Right hindlimb (tissue), 1 donor: Measurements from ENCODE around the gene KLF7.
"Not testable (repeated sequence)": the region's sequence is repeated elsewhere in the genome, so short reads cannot be mapped to it uniquely, and the experiment has no call there.

Source experiments
- DNase-seq: peaks from one replicate; pipeline ENCODE4 v3.0.0-alpha.2; 2018

KLF7 gene

DNA sequence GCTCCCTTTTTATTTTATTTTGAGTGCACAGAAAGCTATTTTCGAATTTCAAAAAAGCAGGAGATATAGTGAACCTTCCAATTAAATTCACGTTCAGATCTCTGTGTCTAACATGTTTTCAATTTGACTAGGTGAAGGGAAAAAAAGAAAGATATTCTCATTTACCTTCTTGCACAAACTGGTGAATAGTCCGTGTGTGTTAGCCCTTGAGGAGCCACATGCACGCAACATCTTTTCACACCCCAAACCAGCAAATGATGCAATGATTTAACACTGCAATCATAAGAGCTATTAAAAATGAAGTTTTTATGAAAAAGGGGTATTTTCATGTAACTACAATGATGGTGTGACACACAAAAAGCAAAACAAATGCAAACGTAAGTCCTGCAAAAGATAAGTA lies 116.6 kb downstream of the KLF7 start:
- DNase-seq: no peak

- DNase-seq: no peak
These were observed 117.3 kb downstream of the KLF7 start for GRCh38 chr2:207048416-207048815.

DNA sequence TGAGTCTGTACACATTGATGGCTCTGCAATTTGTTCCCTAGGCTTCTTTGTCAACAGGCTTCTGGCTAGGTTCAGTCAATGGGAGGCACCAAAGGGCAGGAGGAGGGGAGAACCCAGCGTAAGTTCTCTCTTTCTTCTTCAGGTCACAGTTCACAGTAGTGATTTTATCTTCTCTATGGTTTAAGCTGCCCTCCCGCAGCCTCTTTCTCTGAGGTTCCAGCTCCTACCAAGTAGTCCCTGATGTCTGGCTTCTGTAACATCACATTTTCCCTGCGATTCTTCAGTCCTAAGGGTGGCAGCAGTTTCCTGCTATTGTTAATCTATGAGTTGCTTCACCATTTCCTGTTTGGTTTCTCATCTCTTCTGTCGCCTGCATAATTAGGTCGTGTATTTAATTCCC lies 119.0 kb downstream of the KLF7 start:
- no peak for DNase-seq

- no peak for DNase-seq
These were observed 120.2 kb downstream of the KLF7 start for GRCh38 chr2:207045531-207045930.

DNA sequence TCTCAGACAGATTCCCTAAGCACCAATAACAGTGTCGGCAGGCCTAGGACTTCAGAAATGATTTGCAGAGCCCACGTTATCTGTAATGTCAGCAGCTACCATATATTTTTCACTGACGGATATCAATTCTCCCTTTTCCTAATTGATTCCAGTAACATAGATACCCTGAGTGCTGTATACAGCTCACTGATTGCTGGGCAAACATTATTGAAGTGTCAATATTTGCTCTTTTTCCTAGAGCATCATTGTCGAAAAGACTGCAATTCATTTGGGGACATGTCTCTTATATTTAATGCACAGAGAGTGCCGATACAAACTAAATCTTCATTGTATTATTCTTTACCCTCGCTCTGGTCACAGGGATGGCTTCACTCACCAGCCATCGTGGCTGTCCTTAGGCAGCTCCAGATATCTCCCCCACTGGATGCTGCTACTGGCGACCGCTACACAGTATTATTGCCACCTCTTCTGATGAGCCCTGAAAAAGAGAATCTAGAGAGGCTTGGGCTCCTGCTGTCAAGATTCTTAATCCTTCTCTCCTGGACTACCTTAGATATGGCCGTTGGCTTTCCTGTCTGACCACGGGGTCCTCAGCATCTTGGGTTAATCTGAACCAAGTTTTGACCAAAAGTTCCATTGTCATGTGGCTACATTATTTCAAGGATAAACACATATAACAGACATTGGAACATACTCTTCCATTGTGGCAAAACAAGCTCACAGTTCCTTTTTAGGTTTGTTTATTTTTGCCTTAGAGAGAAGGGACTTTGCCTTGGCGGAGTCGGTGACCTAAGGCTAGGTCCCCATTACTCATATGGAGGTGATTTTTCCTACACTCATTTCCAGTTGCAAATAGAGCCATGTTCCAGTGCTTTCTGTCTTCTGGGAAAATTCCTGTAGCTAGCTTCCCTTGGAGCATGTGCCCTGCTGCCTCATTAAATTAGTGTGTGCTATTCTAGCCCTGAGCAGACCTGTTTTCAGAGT lies 121.1 kb downstream of the KLF7 start:
- DNase-seq: no peak

GRCh38 chr2:207042841-207043240 lies 122.9 kb downstream of the KLF7 start:
- no peak for DNase-seq

GRCh38 chr2:207041786-207042554 lies 123.8 kb downstream of the KLF7 start:
- DNase-seq: no peak

GRCh38 chr2:207041279-207041678 lies 124.5 kb downstream of the KLF7 start:
- no peak for DNase-seq

GRCh38 chr2:207040696-207041095 lies 125.1 kb downstream of the KLF7 start:
- DNase-seq: no peak

DNA sequence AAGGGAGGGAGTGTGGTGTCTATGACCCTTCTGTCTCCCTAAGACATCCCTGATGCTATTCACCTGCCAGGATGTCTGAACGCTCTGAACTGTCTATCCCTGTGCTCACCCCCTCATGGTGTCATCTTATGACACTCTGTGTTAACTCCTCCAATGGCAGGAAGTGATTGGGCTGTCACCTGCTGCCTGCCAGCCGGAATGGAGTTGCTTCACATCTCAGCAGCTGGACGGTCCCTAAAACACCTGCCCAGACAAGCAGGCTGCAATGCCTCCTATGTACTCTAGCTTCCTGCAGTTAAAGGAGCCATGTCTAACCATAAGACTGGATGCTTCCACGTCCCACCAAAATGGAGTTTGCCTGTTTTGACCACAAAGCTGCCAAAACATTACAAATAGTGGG lies 126.5 kb downstream of the KLF7 start:
- no peak for DNase-seq

- DNase-seq: no peak
These were observed 127.4 kb downstream of the KLF7 start for GRCh38 chr2:207038299-207038698.

GRCh38 chr2:207037896-207038295 lies 127.9 kb downstream of the KLF7 start:
- no peak for DNase-seq

- not testable (repeated sequence) for DNase-seq
These were observed 128.7 kb downstream of the KLF7 start for GRCh38 chr2:207037023-207037422.

DNA sequence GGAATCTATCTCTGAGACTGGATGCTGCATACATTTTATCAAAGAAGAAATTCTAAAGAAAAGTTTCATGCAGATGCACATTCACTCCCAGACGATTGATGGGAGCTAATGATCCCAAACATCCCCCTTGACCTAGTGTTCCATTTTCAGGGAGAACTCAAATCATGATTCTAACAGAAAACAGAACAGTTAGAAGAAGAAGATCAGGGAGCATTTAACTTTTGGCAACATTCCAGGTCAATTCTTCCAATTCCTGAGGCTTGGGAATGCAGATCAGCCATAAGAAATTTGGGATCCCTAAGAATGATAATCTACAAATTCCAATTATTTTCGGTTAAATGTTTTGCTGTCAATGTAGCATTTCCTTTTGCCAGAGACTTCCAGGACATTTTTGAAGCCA lies 129.9 kb downstream of the KLF7 start:
- DNase-seq: no peak

GRCh38 chr2:207032490-207032889 lies 133.3 kb downstream of the KLF7 start:
- no peak for DNase-seq
